HCT116 (cell line): ENCODE data around the gene IRX2. TPM values are rescaled to one million over a fixed set of nuclear protein-coding genes. Genes with fewer than 3 reads are reported as not detected.

ENCODE experiments used
- ATAC-seq: fragments of 200-7000 bp; cut with Tn5 transposase; 2 replicates; pipeline ENCODE4 v1.9.1; 2020; ENCODE audit warnings: mild to moderate bottlenecking, moderate library complexity
- BruUV-seq: library from RNA; stranded (reverse); fragments of 400-500 nt; replicated peaks from 2 replicates; lab custom pipeline; 2021; lab: Mats Ljungman, UMichigan
- CTCF ChIA-PET: fragments of 300-600 bp; sonication (Branson Sonifier 250); formaldehyde crosslinking; loops from one replicate; lab custom pipeline; 2021; ENCODE audit warnings: antibody characterized with exemption; lab: Charles Lee
- POLR2A ChIA-PET: fragments of 300-600, 350-600 bp; sonication (Branson Sonifier 250); formaldehyde crosslinking; loops from one replicate; lab custom pipeline; 2021; ENCODE audit warnings: antibody characterized with exemption; lab: Charles Lee
- RAD21 ChIA-PET, 2 experiments: fragments of 300-600 bp; sonication (Branson Sonifier 250); formaldehyde crosslinking; loops; one replicate each; lab custom pipeline; 2023; ENCODE audit warnings: low total read pairs in 2 of 2; ENCODE audit not compliant: uncharacterized antibody in 2 of 2, unreplicated experiment in 2 of 2, low non-redundant PET in 1 of 2; lab: Charles Lee
- DNase-seq: peaks from one replicate; pipeline ENCODE4 v3.0.0-alpha.2; 2010; ENCODE audit warnings: low read depth, low spot score
- H2AFZ ChIP-seq: fragments of 200-600 bp; shearing (Covaris generic), sonication (generic); 2 replicates; pipeline ENCODE4 v1.6.1; 2017; ENCODE audit warnings: low read depth, mixed run types, mixed read lengths, antibody characterized with exemption, low read length; ENCODE audit not compliant: poor library complexity, severe bottlenecking
- H3K27ac ChIP-seq: 2 replicates; pipeline ENCODE4 v1.5.1; 2012; ENCODE audit warnings: low read depth, low read length
- H3K27me3 ChIP-seq: fragments of 200-600 bp; sonication (generic); 2 replicates; pipeline ENCODE4 v1.6.1; 2016; ENCODE audit warnings: mixed run types, low read length, mixed read lengths; ENCODE audit not compliant: insufficient read depth
- H3K36me3 ChIP-seq, 2 experiments: fragments of 200-500 bp in 1 of 2; fragments of 200-600 bp in 1 of 2; sonication (Bioruptor generic) in 1 of 2; sonication (generic) in 1 of 2; 2 replicates each; pipeline versions ENCODE4 v1.5.1 to v1.6.1; 2014 to 2016; ENCODE audit warnings: low read length in 2 of 2, inconsistent platforms in 1 of 2, mixed read lengths in 1 of 2, mixed run types in 1 of 2; ENCODE audit not compliant: insufficient read depth in 2 of 2, control insufficient read depth in 1 of 2
- H3K4me1 ChIP-seq, 2 experiments: fragments of 200-600 bp in 1 of 2; sonication (generic) in 1 of 2; 2 replicates each; pipeline versions ENCODE4 v1.5.1 to v1.6.1; 2012 to 2017; ENCODE audit warnings: low read length in 2 of 2, inconsistent platforms in 1 of 2, mild to moderate bottlenecking in 1 of 2, mixed read lengths in 1 of 2, mixed run types in 1 of 2, moderate library complexity in 1 of 2; ENCODE audit not compliant: insufficient read depth in 2 of 2, control insufficient read depth in 1 of 2
- H3K4me2 ChIP-seq: fragments of 200-600 bp; sonication (generic); 2 replicates; pipeline ENCODE4 v1.6.1; 2017; ENCODE audit warnings: mixed run types, low read length, mixed read lengths
- H3K4me3 ChIP-seq, 2 experiments: fragments of 200-600 bp in 1 of 2; sonication (generic) in 1 of 2; replicated peaks in 1 of 2; 2 replicates each; pipeline ENCODE4 v1.5.1; 2011 to 2016; ENCODE audit warnings: low read length in 2 of 2, control low read depth in 1 of 2, low read depth in 1 of 2, mild to moderate bottlenecking in 1 of 2, mixed read lengths in 1 of 2, mixed run types in 1 of 2
- H3K79me2 ChIP-seq: fragments of 200-600 bp; sonication (generic); 2 replicates; pipeline ENCODE4 v1.6.1; 2017; ENCODE audit warnings: mild to moderate bottlenecking, mixed run types, low read length, moderate library complexity, mixed read lengths; ENCODE audit not compliant: insufficient read depth
- H3K9ac ChIP-seq: fragments of 200-600 bp; sonication (generic); 2 replicates; pipeline ENCODE4 v1.6.1; 2016; ENCODE audit warnings: low read length, mixed read lengths
- H3K9me2 ChIP-seq: fragments of 200-600 bp; sonication (generic), shearing (Covaris generic); 2 replicates; pipeline ENCODE4 v1.6.1; 2017; ENCODE audit warnings: mixed run types, mild to moderate bottlenecking, moderate library complexity; ENCODE audit not compliant: insufficient read depth
- H3K9me3 ChIP-seq, 2 experiments: fragments of 200-500 bp in 1 of 2; fragments of 200-600 bp in 1 of 2; sonication (Bioruptor generic) in 1 of 2; sonication (generic) in 1 of 2; 2 replicates each; pipeline ENCODE4 v1.6.1; 2014 to 2017; ENCODE audit warnings: low read length in 2 of 2, mixed read lengths in 2 of 2, inconsistent platforms in 1 of 2, low read depth in 1 of 2, mild to moderate bottlenecking in 1 of 2, mixed run types in 1 of 2, moderate library complexity in 1 of 2; ENCODE audit not compliant: control insufficient read depth in 1 of 2, insufficient read depth in 1 of 2
- H4K20me1 ChIP-seq: fragments of 200-600 bp; sonication (generic), shearing (Covaris generic); 2 replicates; pipeline ENCODE4 v1.6.1; 2017; ENCODE audit warnings: mixed run types, mild to moderate bottlenecking, moderate library complexity; ENCODE audit not compliant: insufficient read depth
- CEBPB ChIP-seq: IDR thresholded peaks from 2 replicates; pipeline ENCODE4 v1.6.1; 2012; ENCODE audit warnings: low read depth
- EZH2phosphoT487 ChIP-seq: fragments of 200-600 bp; IDR thresholded peaks from 2 replicates; pipeline ENCODE4 v1.6.1; 2018; ENCODE audit warnings: antibody characterized with exemption, borderline replicate concordance
- POLR2A ChIP-seq: IDR thresholded peaks from 2 replicates; pipeline ENCODE4 v1.7.0; 2011; ENCODE audit warnings: borderline replicate concordance; ENCODE audit not compliant: insufficient read depth, insufficient read length; ENCODE audit errors: extremely low read depth
- POLR2AphosphoS5 ChIP-seq: IDR thresholded peaks from 2 replicates; pipeline ENCODE4 v1.6.1; 2011; ENCODE audit warnings: mild to moderate bottlenecking, low read depth, low read length, moderate library complexity
- RAD21 ChIP-seq: IDR thresholded peaks from 2 replicates; pipeline ENCODE4 v1.6.1; 2012; ENCODE audit warnings: low read depth, mild to moderate bottlenecking
- SIN3A ChIP-seq: IDR thresholded peaks from 2 replicates; pipeline ENCODE4 v1.6.1; 2012; ENCODE audit warnings: low read depth
- SP1 ChIP-seq: IDR thresholded peaks from 2 replicates; pipeline ENCODE4 v1.6.1; 2012; ENCODE audit warnings: low read depth
- YY1 ChIP-seq: IDR thresholded peaks from 2 replicates; pipeline ENCODE4 v1.6.1; 2011; ENCODE audit warnings: low read length, low read depth, moderate library complexity, mild to moderate bottlenecking; ENCODE audit not compliant: insufficient replicate concordance; ENCODE audit errors: extremely low read depth
- ZFX ChIP-seq: fragments of 450-650 bp; IDR thresholded peaks from 2 replicates; pipeline ENCODE4 v1.6.1; 2017
- ZNF274 ChIP-seq: fragments of 200-500 bp; sonication (Bioruptor generic); IDR thresholded peaks from 2 replicates; pipeline ENCODE4 v1.6.1; 2014; ENCODE audit warnings: mild to moderate bottlenecking, low read depth, low read length, inconsistent platforms
- intact Hi-C: fragments of 100-400 bp; cut with micrococcal nuclease; formaldehyde crosslinking; loops from 2 replicates; pipeline ENCODE4 v1.10.0; 2022
- total RNA-seq: library from RNA; stranded (reverse); gene quantifications from one replicate; pipeline ENCODE4 v1.2.1, GENCODE V29; 2021; ENCODE audit not compliant: unreplicated experiment

Gene IRX2
- total RNA-seq, 1 experiment from 2014 or later: not detected

GRCh38 chr5:2724031-2724581, 27.4 kb downstream of the IRX2 start:
- H3K36me3 ChIP-seq: no peaks in the 10 kb centered on the region
- H3K4me3 ChIP-seq: no peak overlapping the region
- peaks cover 0 to 33% of the 10 kb centered on the region in 2 experiments; a peak in 2 of 4 replicates for H3K9me3 ChIP-seq
- CTCF ChIA-PET: no interaction called here
- no peaks in the 10 kb centered on the region for H3K79me2 ChIP-seq
- no peaks in the 10 kb centered on the region for H3K9me2 ChIP-seq
- intact Hi-C loops: no loop called here
- no peaks in the 10 kb centered on the region for H4K20me1 ChIP-seq
- RAD21 ChIA-PET: no interaction called here
- no TSS peak for BruUV-seq
- H3K27ac ChIP-seq: no peak overlapping the region
- no peak overlapping the region for H3K4me2 ChIP-seq
- TF ChIP-seq YY1 (no peak), SP1 (no peak), RAD21 (no peak)
- H3K27me3 ChIP-seq: no peaks in the 10 kb centered on the region
- H2AFZ ChIP-seq: no peak overlapping the region
- H3K9ac ChIP-seq: no peak overlapping the region
- no peaks in the 10 kb centered on the region for H3K4me1 ChIP-seq
- ATAC-seq (no peak), DNase-seq (no peak)
- POLR2A ChIA-PET: no interaction called here

GRCh38 chr5:2722901-2723300, 28.6 kb downstream of the IRX2 start:
- no peak for DNase-seq
- no TSS peak for BruUV-seq
- Histone ChIP-seq H3K4me1 (no peaks in the 10 kb centered on the region), H3K9ac (no peak overlapping the region)
- TF ChIP-seq SIN3A: no peak
- TF ChIP-seq CEBPB: no peak
- TF ChIP-seq POLR2A: no peak
- TF ChIP-seq ZNF274: no peak
- no peak for TF ChIP-seq POLR2AphosphoS5
- no peak for TF ChIP-seq EZH2phosphoT487
- no peak for TF ChIP-seq SP1
- TF ChIP-seq ZFX: no peak
- TF ChIP-seq, all 23 proteins: peak for 0
- Histone ChIP-seq H4K20me1 (no peaks in the 10 kb centered on the region), H3K9me2 (no peaks in the 10 kb centered on the region), H3K9me3 (peaks cover 0 to 24% of the 10 kb centered on the region in 2 experiments; a peak in 2 of 4 replicates), H3K79me2 (no peaks in the 10 kb centered on the region), H3K27me3 (no peaks in the 10 kb centered on the region), H2AFZ (no peak overlapping the region), H3K4me3 (no peak overlapping the region), H3K27ac (no peak overlapping the region), H3K36me3 (no peaks in the 10 kb centered on the region), H3K4me2 (no peak overlapping the region)
- ChIA-PET RAD21 (no interaction called here), POLR2A (no interaction called here), CTCF (no interaction called here)
- intact Hi-C loops: no loop called here
- ATAC-seq: no peak
